ENCODE results near the gene SLC38A1.
"Not testable (repeated sequence)": the region's sequence is repeated elsewhere in the genome, so short reads cannot be mapped to it uniquely, and the experiment has no call there.

Gene SLC38A1

GRCh38 chr12:46184798-46185595 lies 83.8 kb downstream of the SLC38A1 start:
- Mint-ChIP-seq H3K36me3 (peaks cover 79% of the 10 kb centered on the region), H3K9me3 (no peaks in the 10 kb centered on the region), H3K27ac (peak overlapping the region; percentile 83), H3K4me3 (no peak overlapping the region), H3K4me1 (peaks cover 10% of the 10 kb centered on the region)
- ATAC-seq, result no peak
- no peak for DNase-seq (ENCODE audit: low spot score in 2 of 2)

GRCh38 chr12:46183112-46183511 lies 85.7 kb downstream of the SLC38A1 start:
- peak overlapping the region; percentile 39 for H3K27ac Mint-ChIP-seq
- H3K4me1 Mint-ChIP-seq, result peaks cover 18% of the 10 kb centered on the region
- no peak overlapping the region for H3K4me3 Mint-ChIP-seq
- no peak for ATAC-seq
- DNase-seq (ENCODE audit: low spot score in 2 of 2), result no peak
- no peaks in the 10 kb centered on the region for H3K9me3 Mint-ChIP-seq
- peaks cover 60% of the 10 kb centered on the region for H3K36me3 Mint-ChIP-seq

- peaks cover 21% of the 10 kb centered on the region for H3K4me1 Mint-ChIP-seq
- no peaks in the 10 kb centered on the region for H3K9me3 Mint-ChIP-seq
- no peak overlapping the region for H3K4me3 Mint-ChIP-seq
- peak overlapping the region; percentile 39 for H3K27ac Mint-ChIP-seq
- DNase-seq (ENCODE audit: low spot score in 2 of 2), result no peak
- peaks cover 46% of the 10 kb centered on the region for H3K36me3 Mint-ChIP-seq
- ATAC-seq, result no peak
Measured at GRCh38 chr12:46181465-46181864, 87.4 kb downstream of the SLC38A1 start.

- peaks cover 32% of the 10 kb centered on the region for H3K36me3 Mint-ChIP-seq
- ATAC-seq (no peak), DNase-seq (ENCODE audit: low spot score in 2 of 2) (no peak)
- no peak overlapping the region for H3K27ac Mint-ChIP-seq
- H3K4me1 Mint-ChIP-seq, result peaks cover 21% of the 10 kb centered on the region
- no peak overlapping the region for H3K4me3 Mint-ChIP-seq
- H3K9me3 Mint-ChIP-seq, result no peaks in the 10 kb centered on the region
Measured at GRCh38 chr12:46179693-46180452, 89.0 kb downstream of the SLC38A1 start.

GRCh38 chr12:46177837-46178608 lies 90.8 kb downstream of the SLC38A1 start:
- DNase-seq (ENCODE audit: low spot score in 2 of 2) (no peak), ATAC-seq (peak; percentile 39)
- Mint-ChIP-seq H3K4me3 (no peak overlapping the region), H3K9me3 (no peaks in the 10 kb centered on the region), H3K4me1 (peaks cover 21% of the 10 kb centered on the region), H3K27ac (no peak overlapping the region), H3K36me3 (peaks cover 16% of the 10 kb centered on the region)

- H3K27ac Mint-ChIP-seq, result no peak overlapping the region
- no peak overlapping the region for H3K4me3 Mint-ChIP-seq
- no peaks in the 10 kb centered on the region for H3K9me3 Mint-ChIP-seq
- H3K36me3 Mint-ChIP-seq, result peaks cover 9% of the 10 kb centered on the region
- ATAC-seq (no peak), DNase-seq (ENCODE audit: low spot score in 2 of 2) (no peak)
- H3K4me1 Mint-ChIP-seq, result peaks cover 21% of the 10 kb centered on the region
Measured at GRCh38 chr12:46177025-46177424, 91.8 kb downstream of the SLC38A1 start.

GRCh38 chr12:46174919-46175318 lies 93.9 kb downstream of the SLC38A1 start:
- ATAC-seq, result no peak
- Mint-ChIP-seq H3K4me1 (peaks cover 16% of the 10 kb centered on the region), H3K36me3 (no peaks in the 10 kb centered on the region), H3K9me3 (no peaks in the 10 kb centered on the region), H3K27ac (no peak overlapping the region), H3K4me3 (no peak overlapping the region)
- no peak for DNase-seq (ENCODE audit: low spot score in 2 of 2)

GRCh38 chr12:46174061-46174662 lies 94.7 kb downstream of the SLC38A1 start:
- no peak for DNase-seq (ENCODE audit: low spot score in 2 of 2)
- no peak for ATAC-seq
- H3K9me3 Mint-ChIP-seq, result no peaks in the 10 kb centered on the region
- no peak overlapping the region for H3K27ac Mint-ChIP-seq
- H3K36me3 Mint-ChIP-seq, result no peaks in the 10 kb centered on the region
- peaks cover 9% of the 10 kb centered on the region for H3K4me1 Mint-ChIP-seq
- no peak overlapping the region for H3K4me3 Mint-ChIP-seq

GRCh38 chr12:46168426-46168825 lies 100.4 kb downstream of the SLC38A1 start:
- Mint-ChIP-seq H3K27ac (no peak overlapping the region), H3K4me1 (no peaks in the 10 kb centered on the region), H3K4me3 (no peak overlapping the region), H3K9me3 (no peaks in the 10 kb centered on the region), H3K36me3 (no peaks in the 10 kb centered on the region)
- DNase-seq (ENCODE audit: low spot score in 2 of 2) (no peak), ATAC-seq (no peak)

- DNase-seq (ENCODE audit: low spot score in 2 of 2) (no peak), ATAC-seq (no peak)
- H3K4me1 Mint-ChIP-seq, result no peaks in the 10 kb centered on the region
- H3K4me3 Mint-ChIP-seq, result no peak overlapping the region
- H3K36me3 Mint-ChIP-seq, result no peaks in the 10 kb centered on the region
- no peaks in the 10 kb centered on the region for H3K9me3 Mint-ChIP-seq
- H3K27ac Mint-ChIP-seq, result no peak overlapping the region
Measured at GRCh38 chr12:46167412-46167811, 101.4 kb downstream of the SLC38A1 start.

GRCh38 chr12:46165191-46165590 lies 103.7 kb downstream of the SLC38A1 start:
- H3K4me1 Mint-ChIP-seq, result no peaks in the 10 kb centered on the region
- DNase-seq (ENCODE audit: low spot score in 2 of 2), result no peak
- H3K27ac Mint-ChIP-seq, result no peak overlapping the region
- no peak overlapping the region for H3K4me3 Mint-ChIP-seq
- no peak for ATAC-seq
- H3K9me3 Mint-ChIP-seq, result no peaks in the 10 kb centered on the region
- H3K36me3 Mint-ChIP-seq, result no peaks in the 10 kb centered on the region

GRCh38 chr12:46164186-46164761 lies 104.6 kb downstream of the SLC38A1 start:
- no peaks in the 10 kb centered on the region for H3K9me3 Mint-ChIP-seq
- no peaks in the 10 kb centered on the region for H3K4me1 Mint-ChIP-seq
- DNase-seq (ENCODE audit: low spot score in 2 of 2) (no peak), ATAC-seq (no peak)
- H3K4me3 Mint-ChIP-seq, result no peak overlapping the region
- no peak overlapping the region for H3K27ac Mint-ChIP-seq
- H3K36me3 Mint-ChIP-seq, result no peaks in the 10 kb centered on the region

- not testable (repeated sequence) for DNase-seq (ENCODE audit: low spot score in 2 of 2); H3K27ac Mint-ChIP-seq; H3K36me3 Mint-ChIP-seq; ATAC-seq; H3K9me3 Mint-ChIP-seq; H3K4me3 Mint-ChIP-seq; H3K4me1 Mint-ChIP-seq
Measured at GRCh38 chr12:46162549-46163076, 106.2 kb downstream of the SLC38A1 start.

- no peaks in the 10 kb centered on the region for H3K4me1 Mint-ChIP-seq
- ATAC-seq (no peak), DNase-seq (ENCODE audit: low spot score in 2 of 2) (no peak)
- no peak overlapping the region for H3K27ac Mint-ChIP-seq
- H3K9me3 Mint-ChIP-seq, result peaks cover 4% of the 10 kb centered on the region
- no peak overlapping the region for H3K4me3 Mint-ChIP-seq
- no peaks in the 10 kb centered on the region for H3K36me3 Mint-ChIP-seq
Measured at GRCh38 chr12:46160981-46161690, 107.7 kb downstream of the SLC38A1 start.
